ENCODE results near the gene PET100. TPM values are rescaled to one million over a fixed set of nuclear protein-coding genes. Genes with fewer than 3 reads are reported as not detected.

PET100 gene
- total and polyA plus RNA-seq, 10 donors = 8.7 to 130 (median 86.8) TPM

DNA sequence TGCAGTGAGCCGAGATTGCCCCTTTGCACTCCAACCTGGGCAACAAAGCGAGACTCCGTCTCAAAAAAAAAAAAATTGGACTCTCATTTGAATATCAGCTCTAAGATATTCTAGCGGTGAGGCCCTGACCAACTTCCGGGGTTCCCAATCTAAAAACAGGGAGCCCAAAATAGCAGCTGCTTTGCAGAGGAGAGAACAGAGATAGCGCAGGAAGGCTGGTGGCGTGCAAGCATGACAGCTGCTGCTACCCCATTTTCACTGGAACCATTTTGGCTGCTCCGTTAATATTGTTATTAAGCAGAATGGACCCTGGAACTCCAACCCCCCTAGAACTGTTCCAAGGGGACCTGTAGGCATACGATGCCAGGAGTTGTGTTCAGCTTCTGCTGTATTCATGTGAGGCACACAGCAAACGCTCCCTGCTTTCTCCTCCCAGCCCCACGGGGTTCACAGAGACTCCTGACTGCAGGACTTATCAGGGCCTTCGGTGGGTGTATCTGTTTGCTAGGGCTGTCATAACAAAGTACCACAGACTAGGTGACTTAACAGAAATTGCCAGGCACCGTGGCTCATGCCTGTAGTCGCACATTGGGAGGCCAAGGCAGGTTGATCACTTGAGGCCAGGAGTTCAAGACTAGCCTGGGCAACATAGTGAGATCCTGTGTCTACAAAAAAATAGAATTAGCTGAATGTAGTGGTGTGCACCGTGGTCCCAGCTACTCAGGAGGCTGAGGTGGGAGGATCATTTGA is 18.8 kb downstream of the PET100 start:
- no peak overlapping the region for H3K4me3 ChIP-seq
- H3K9me3 ChIP-seq = no peaks in the 10 kb centered on the region
- H3K27ac ChIP-seq = no peak overlapping the region
- H3K36me3 ChIP-seq = peaks cover 0 to 41% (median 27%) of the 10 kb centered on the region in 6 donors
- TF ChIP-seq, protein P1, sequence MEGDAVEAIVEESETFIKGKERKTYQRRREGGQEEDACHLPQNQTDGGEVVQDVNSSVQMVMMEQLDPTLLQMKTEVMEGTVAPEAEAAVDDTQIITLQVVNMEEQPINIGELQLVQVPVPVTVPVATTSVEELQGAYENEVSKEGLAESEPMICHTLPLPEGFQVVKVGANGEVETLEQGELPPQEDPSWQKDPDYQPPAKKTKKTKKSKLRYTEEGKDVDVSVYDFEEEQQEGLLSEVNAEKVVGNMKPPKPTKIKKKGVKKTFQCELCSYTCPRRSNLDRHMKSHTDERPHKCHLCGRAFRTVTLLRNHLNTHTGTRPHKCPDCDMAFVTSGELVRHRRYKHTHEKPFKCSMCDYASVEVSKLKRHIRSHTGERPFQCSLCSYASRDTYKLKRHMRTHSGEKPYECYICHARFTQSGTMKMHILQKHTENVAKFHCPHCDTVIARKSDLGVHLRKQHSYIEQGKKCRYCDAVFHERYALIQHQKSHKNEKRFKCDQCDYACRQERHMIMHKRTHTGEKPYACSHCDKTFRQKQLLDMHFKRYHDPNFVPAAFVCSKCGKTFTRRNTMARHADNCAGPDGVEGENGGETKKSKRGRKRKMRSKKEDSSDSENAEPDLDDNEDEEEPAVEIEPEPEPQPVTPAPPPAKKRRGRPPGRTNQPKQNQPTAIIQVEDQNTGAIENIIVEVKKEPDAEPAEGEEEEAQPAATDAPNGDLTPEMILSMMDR (IDR thresholded peaks at IDR 0.05 in 8 of 11, conservative IDR thresholded peaks at IDR 0.05 in 3 of 11) = no peak
- no peak for TF ChIP-seq POLR2A (IDR thresholded peaks at IDR 0.05)
- TF ChIP-seq POLR2AphosphoS5 (IDR thresholded peaks at IDR 0.05) = no peak
- H3K27me3 ChIP-seq (replicated peaks in 1 of 7) = peaks cover 0 to 14% (median 0%) of the 10 kb centered on the region in 7 donors
- no peak for DNase-seq
- intact Hi-C loops (cut with DNase I; ENCODE audit: low total_unique reads) = no loop called here
- 83 to 88% (median 85%) methylated on average over 15 of the region's 15 CpGs for WGBS, 5 donors
- H3K4me1 ChIP-seq = peaks cover 3 to 56% (median 17%) of the 10 kb centered on the region in 6 donors

DNA sequence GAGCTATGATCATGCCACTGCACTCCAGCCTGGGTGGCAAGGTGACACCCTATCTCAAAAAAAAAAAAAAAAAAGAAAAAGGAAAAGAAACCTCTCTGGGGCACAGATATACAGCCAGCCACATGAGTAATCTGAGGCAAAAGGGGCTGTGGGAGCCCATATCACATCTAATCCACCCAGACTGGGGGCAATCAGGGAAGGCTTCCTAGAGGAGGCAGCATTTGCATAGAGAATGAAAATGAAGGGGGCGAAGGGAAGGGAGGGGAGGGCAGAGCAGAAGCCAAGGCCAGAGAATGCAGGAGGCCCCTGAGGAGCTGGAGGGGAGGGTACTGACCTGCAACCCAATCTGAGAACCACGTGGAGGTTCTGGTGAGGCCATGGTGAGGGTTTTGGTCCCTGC is 20.6 kb downstream of the PET100 start:
- Histone ChIP-seq H3K36me3 (peaks cover 0 to 30% (median 19%) of the 10 kb centered on the region in 6 donors), H3K9me3 (no peaks in the 10 kb centered on the region), H3K4me1 (peaks cover 3 to 61% (median 14%) of the 10 kb centered on the region in 6 donors), H3K27me3 (replicated peaks in 1 of 7) (peaks cover 0 to 14% (median 0%) of the 10 kb centered on the region in 7 donors), H3K27ac (no peak overlapping the region), H3K4me3 (no peak overlapping the region)
- DNase-seq = no peak
- no peak for TF ChIP-seq POLR2A (IDR thresholded peaks at IDR 0.05)
- no peak for TF ChIP-seq POLR2AphosphoS5 (IDR thresholded peaks at IDR 0.05)
- TF ChIP-seq, protein P1 (IDR thresholded peaks at IDR 0.05 in 8 of 11, conservative IDR thresholded peaks at IDR 0.05 in 3 of 11) = no peak
- WGBS, 5 donors = 40 to 54% (median 43%) methylated on average over 2 of the region's 2 CpGs
- intact Hi-C loops (cut with DNase I; ENCODE audit: low total_unique reads) = no loop called here

DNA sequence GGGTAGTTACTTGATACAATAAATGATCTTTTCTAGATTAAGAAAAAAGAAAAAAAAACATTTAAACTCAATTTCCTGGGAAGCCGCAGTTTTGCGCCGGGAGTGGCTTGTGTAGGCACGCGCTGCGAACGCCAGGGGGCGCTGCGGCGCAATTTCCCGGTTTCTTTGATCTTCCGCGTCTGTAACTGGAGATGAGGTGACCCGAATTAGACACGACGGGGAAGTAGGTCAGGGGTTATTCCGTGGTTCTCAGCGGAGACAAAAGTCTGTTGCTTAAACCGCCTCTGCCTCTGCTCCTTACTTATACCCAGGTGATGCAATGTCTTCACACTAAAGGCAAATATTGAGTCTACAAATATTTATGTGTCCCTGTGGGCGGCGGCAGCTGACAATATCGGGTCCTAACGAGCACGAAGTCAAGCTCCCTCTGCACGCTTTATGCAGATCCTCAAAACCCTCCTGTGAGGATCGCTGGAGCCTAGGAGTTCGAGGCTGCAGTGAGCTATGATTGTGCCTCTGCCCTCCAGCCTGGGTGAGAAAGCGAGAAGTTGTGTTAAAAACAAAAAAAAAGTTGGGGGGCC is 22.6 kb downstream of the PET100 start:
- peak; percentile 96 for DNase-seq
- peaks cover 0 to 14% (median 0%) of the 10 kb centered on the region in 7 donors for H3K27me3 ChIP-seq (replicated peaks in 1 of 7)
- no peaks in the 10 kb centered on the region for H3K9me3 ChIP-seq
- peaks cover 3 to 60% (median 14%) of the 10 kb centered on the region in 6 donors for H3K4me1 ChIP-seq
- intact Hi-C loops (cut with DNase I; ENCODE audit: low total_unique reads) = no loop called here
- peak overlapping the region in 5 of 8 donors; percentile 6 to 61 (median 25) for H3K4me3 ChIP-seq
- 3 to 6% (median 4%) methylated on average over 28 of the region's 28 CpGs for WGBS, 5 donors
- H3K36me3 ChIP-seq = peaks cover 0 to 11% (median 3%) of the 10 kb centered on the region in 6 donors
- H3K27ac ChIP-seq = peak overlapping the region in 7 of 8 donors; percentile 54 to 93 (median 84)
- TF ChIP-seq POLR2A (IDR thresholded peaks at IDR 0.05) (no peak), POLR2AphosphoS5 (IDR thresholded peaks at IDR 0.05) (peak; percentile 59 to 77 (median 75))
- TF ChIP-seq, protein P1 (IDR thresholded peaks at IDR 0.05 in 8 of 11, conservative IDR thresholded peaks at IDR 0.05 in 3 of 11) = peak; percentile 96 to 100 (median 99)

DNA sequence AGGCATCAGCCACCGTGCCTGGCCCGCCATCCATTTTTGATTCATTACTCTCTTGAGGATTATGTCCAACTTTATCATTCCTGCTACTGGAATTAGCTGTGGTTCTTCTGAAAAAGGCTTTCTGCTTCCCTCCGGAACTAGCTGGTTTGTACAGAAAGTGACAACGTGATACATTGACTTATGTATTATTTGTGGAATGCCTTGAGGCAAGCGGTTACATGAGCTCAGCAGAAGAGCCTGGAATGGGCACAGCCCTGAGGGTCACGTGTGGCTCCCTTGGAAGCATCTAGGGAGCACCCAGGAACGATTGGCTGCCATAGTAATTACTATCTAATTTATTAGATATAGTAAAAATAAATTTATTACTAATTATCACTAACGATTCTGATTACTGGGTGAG is 24.8 kb downstream of the PET100 start:
- peaks cover 0 to 14% (median 0%) of the 10 kb centered on the region in 7 donors for H3K27me3 ChIP-seq (replicated peaks in 1 of 7)
- TF ChIP-seq POLR2AphosphoS5 (IDR thresholded peaks at IDR 0.05) (no peak), POLR2A (IDR thresholded peaks at IDR 0.05) (no peak)
- TF ChIP-seq, protein P1 (IDR thresholded peaks at IDR 0.05 in 8 of 11, conservative IDR thresholded peaks at IDR 0.05 in 3 of 11) = no peak
- H3K4me1 ChIP-seq = peaks cover 3 to 78% (median 29%) of the 10 kb centered on the region in 6 donors
- intact Hi-C loops (cut with DNase I; ENCODE audit: low total_unique reads) = no loop called here
- no peak for DNase-seq
- H3K36me3 ChIP-seq = no peaks in the 10 kb centered on the region
- H3K9me3 ChIP-seq = no peaks in the 10 kb centered on the region
- H3K27ac ChIP-seq = peak overlapping the region in 5 of 8 donors; percentile 83 to 93 (median 90)
- no peak overlapping the region for H3K4me3 ChIP-seq
- WGBS, 5 donors = 61 to 86% (median 81%) methylated on average over 8 of the region's 8 CpGs

All from spleen (tissue), 11 donors.